Measurements from ENCODE around the gene CPED1.

DNA sequence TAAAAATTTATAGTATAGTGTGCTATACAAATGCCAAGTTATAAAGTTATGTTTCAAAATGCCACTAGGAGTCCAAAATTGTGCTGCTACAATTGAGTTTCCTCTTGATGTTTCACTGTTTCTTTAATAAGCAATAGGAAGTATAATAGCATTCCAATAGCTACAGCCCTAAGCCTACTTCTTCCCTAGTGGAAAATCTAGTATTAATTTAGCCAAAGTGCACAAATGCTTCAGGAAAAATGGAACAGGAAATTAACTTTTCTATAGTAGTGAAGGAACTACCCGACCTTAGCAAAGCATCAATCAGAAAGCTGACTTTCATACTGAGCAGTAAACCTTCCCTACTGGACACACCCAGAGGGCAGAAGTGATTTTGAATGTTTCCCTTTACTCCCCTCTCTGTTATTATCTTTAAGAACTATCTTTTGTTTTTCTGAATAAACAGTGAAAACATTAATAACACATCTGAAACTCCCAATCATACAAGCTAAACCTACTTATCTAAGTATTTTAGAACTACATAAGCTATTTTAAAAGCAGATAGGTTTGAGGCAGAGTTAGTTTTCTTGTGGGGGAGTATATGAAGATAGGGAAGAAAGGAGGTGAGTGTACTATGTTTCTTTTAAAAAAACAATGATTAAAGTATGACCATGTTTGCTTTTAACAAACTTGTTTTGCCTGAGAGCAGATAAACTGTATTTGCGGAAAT, 13.7 kb downstream of the CPED1 start:
- TF ChIP-seq, protein P1, sequence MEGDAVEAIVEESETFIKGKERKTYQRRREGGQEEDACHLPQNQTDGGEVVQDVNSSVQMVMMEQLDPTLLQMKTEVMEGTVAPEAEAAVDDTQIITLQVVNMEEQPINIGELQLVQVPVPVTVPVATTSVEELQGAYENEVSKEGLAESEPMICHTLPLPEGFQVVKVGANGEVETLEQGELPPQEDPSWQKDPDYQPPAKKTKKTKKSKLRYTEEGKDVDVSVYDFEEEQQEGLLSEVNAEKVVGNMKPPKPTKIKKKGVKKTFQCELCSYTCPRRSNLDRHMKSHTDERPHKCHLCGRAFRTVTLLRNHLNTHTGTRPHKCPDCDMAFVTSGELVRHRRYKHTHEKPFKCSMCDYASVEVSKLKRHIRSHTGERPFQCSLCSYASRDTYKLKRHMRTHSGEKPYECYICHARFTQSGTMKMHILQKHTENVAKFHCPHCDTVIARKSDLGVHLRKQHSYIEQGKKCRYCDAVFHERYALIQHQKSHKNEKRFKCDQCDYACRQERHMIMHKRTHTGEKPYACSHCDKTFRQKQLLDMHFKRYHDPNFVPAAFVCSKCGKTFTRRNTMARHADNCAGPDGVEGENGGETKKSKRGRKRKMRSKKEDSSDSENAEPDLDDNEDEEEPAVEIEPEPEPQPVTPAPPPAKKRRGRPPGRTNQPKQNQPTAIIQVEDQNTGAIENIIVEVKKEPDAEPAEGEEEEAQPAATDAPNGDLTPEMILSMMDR (IDR thresholded peaks at IDR 0.05), result no peak
- TF ChIP-seq POLR2A (IDR thresholded peaks at IDR 0.05) (no peak), POLR2AphosphoS5 (IDR thresholded peaks at IDR 0.05) (no peak), EP300 (IDR thresholded peaks at IDR 0.05) (no peak)
